GM23338 (cell line): ENCODE data around the gene MICAL3. TPM values are rescaled to one million over a fixed set of nuclear protein-coding genes. Genes with fewer than 3 reads are reported as not detected.

ENCODE experiments used
- ATAC-seq: fragments of 200-7000 bp; cut with Tn5 transposase; 3 replicates; pipeline ENCODE4 v1.9.1; 2020
- DNase-seq: peaks from one replicate; pipeline ENCODE4 v3.0.0-alpha.2; 2015; ENCODE audit warnings: low spot score
- H2AFZ ChIP-seq: fragments of 200-600 bp; sonication (generic); 2 replicates; pipeline ENCODE4 v1.8.0; 2016; ENCODE audit warnings: antibody characterized with exemption, mild to moderate bottlenecking, moderate library complexity
- H3F3A ChIP-seq: fragments of 200-600 bp; sonication (generic); replicated peaks from 2 replicates; pipeline ENCODE4 v1.8.0; 2017; ENCODE audit warnings: antibody characterized with exemption, mixed run types, low read depth
- H3K27ac ChIP-seq: fragments of 200-600 bp; sonication (generic); 2 replicates; pipeline ENCODE4 v1.6.1; 2016; ENCODE audit warnings: low read depth
- H3K27me3 ChIP-seq: fragments of 200-600 bp; sonication (generic); 2 replicates; pipeline ENCODE4 v1.8.0; 2016; ENCODE audit warnings: mild to moderate bottlenecking, mixed run types, moderate library complexity; ENCODE audit not compliant: insufficient read depth
- H3K36me3 ChIP-seq: fragments of 200-600 bp; sonication (generic); 2 replicates; pipeline ENCODE4 v1.8.0; 2016; ENCODE audit warnings: mild to moderate bottlenecking; ENCODE audit not compliant: insufficient read depth
- H3K4me1 ChIP-seq: fragments of 200-600 bp; sonication (generic); 2 replicates; pipeline ENCODE4 v1.8.0; 2016; ENCODE audit warnings: mild to moderate bottlenecking, moderate library complexity; ENCODE audit not compliant: insufficient read depth
- H3K4me2 ChIP-seq: fragments of 200-600 bp; sonication (generic); 2 replicates; pipeline ENCODE4 v1.7.1; 2017; ENCODE audit warnings: mixed run types
- H3K4me3 ChIP-seq: fragments of 200-600 bp; sonication (generic); 2 replicates; pipeline ENCODE4 v1.6.1; 2016; ENCODE audit warnings: mixed run types
- H3K79me2 ChIP-seq: fragments of 200-600 bp; sonication (generic); replicated peaks from 2 replicates; pipeline ENCODE4 v1.8.0; 2017; ENCODE audit warnings: mild to moderate bottlenecking; ENCODE audit not compliant: insufficient read depth
- H3K9me2 ChIP-seq: fragments of 200-600 bp; sonication (generic); 2 replicates; pipeline ENCODE4 v1.8.0; 2017; ENCODE audit not compliant: insufficient read depth
- H4K20me1 ChIP-seq: fragments of 200-600 bp; sonication (generic); replicated peaks from 2 replicates; pipeline ENCODE4 v1.8.0; 2017; ENCODE audit warnings: mild to moderate bottlenecking; ENCODE audit not compliant: insufficient read depth
- H3K27ac Mint-ChIP-seq: 2 replicates; pipeline ENCODE4 v1.8.0; 2020; ENCODE audit warnings: inconsistent platforms, mild to moderate bottlenecking, moderate library complexity, mixed read lengths
- H3K27me3 Mint-ChIP-seq: 3 replicates; pipeline ENCODE4 v1.8.0; 2022; ENCODE audit warnings: low read depth, mild to moderate bottlenecking, moderate library complexity, mixed read lengths, inconsistent platforms; ENCODE audit not compliant: insufficient read depth, poor library complexity
- H3K36me3 Mint-ChIP-seq: 3 replicates; pipeline ENCODE4 v1.8.0; 2021; ENCODE audit warnings: low read depth, mild to moderate bottlenecking, inconsistent platforms, moderate library complexity, mixed read lengths
- H3K4me1 Mint-ChIP-seq: 3 replicates; pipeline ENCODE4 v1.8.0; 2020; ENCODE audit warnings: mild to moderate bottlenecking, inconsistent platforms, mixed read lengths
- H3K4me3 Mint-ChIP-seq: 3 replicates; pipeline ENCODE4 v1.8.0; 2021; ENCODE audit warnings: moderate library complexity, mild to moderate bottlenecking, inconsistent platforms, mixed read lengths
- H3K9me3 Mint-ChIP-seq: 3 replicates; pipeline ENCODE4 v1.8.0; 2020; ENCODE audit warnings: moderate library complexity, mild to moderate bottlenecking, inconsistent platforms, mixed read lengths
- CREB1 ChIP-seq: fragments of 250-450 bp; sonication (Bioruptor Pico); IDR thresholded peaks from 2 replicates; pipeline ENCODE4 v1.5.0; 2020; ENCODE audit warnings: low read depth, mild to moderate bottlenecking, moderate library complexity
- CTCF ChIP-seq, 2 experiments: fragments of 200-600 bp in 1 of 2; sonication (generic) in 1 of 2; conservative IDR thresholded peaks; 2 replicates each; pipeline versions ENCODE4 v1.5.1 to v1.6.1; 2016 to 2017; ENCODE audit warnings: antibody characterized with exemption in 2 of 2, low read depth in 2 of 2, mild to moderate bottlenecking in 2 of 2, moderate library complexity in 1 of 2
- ETS1 ChIP-seq: IDR thresholded peaks from 2 replicates; pipeline ENCODE4 v1.6.1; 2016; ENCODE audit warnings: antibody characterized with exemption
- EZH2 ChIP-seq: fragments of 200-600 bp; sonication (generic); IDR thresholded peaks from one replicate; pipeline ENCODE4 v1.8.0; 2017; ENCODE audit warnings: antibody characterized with exemption, mild to moderate bottlenecking, low read depth; ENCODE audit not compliant: unreplicated experiment
- EZH2phosphoT487 ChIP-seq: fragments of 200-600 bp; sonication (generic); IDR thresholded peaks from one replicate; pipeline ENCODE4 v1.8.1; 2018; ENCODE audit warnings: antibody characterized with exemption; ENCODE audit not compliant: unreplicated experiment
- JUNB ChIP-seq: IDR thresholded peaks from one replicate; pipeline ENCODE4 v1.6.1; 2016; ENCODE audit warnings: antibody characterized with exemption; ENCODE audit not compliant: unreplicated experiment
- NANOG ChIP-seq: IDR thresholded peaks from 2 replicates; pipeline ENCODE4 v1.6.1; 2016; ENCODE audit warnings: antibody characterized with exemption, borderline replicate concordance
- POLR2AphosphoS5 ChIP-seq: IDR thresholded peaks from 2 replicates; pipeline ENCODE4 v1.6.1; 2016; ENCODE audit warnings: antibody characterized with exemption, low read depth
- REST ChIP-seq: IDR thresholded peaks from one replicate; pipeline ENCODE4 v1.6.1; 2018; ENCODE audit warnings: antibody characterized with exemption; ENCODE audit not compliant: unreplicated experiment
- STAT1 ChIP-seq: IDR thresholded peaks from one replicate; pipeline ENCODE4 v1.6.1; 2016; ENCODE audit warnings: antibody characterized with exemption; ENCODE audit not compliant: unreplicated experiment
- ZNF114 ChIP-seq: fragments of 250-450 bp; sonication (Bioruptor Pico); IDR thresholded peaks from 2 replicates; pipeline ENCODE4 v1.5.0; 2020; ENCODE audit warnings: mild to moderate bottlenecking, moderate library complexity
- ZNF331 ChIP-seq: fragments of 250-450 bp; sonication (Bioruptor Pico); IDR thresholded peaks from 2 replicates; pipeline ENCODE4 v1.5.0; 2020; ENCODE audit warnings: low read depth, mild to moderate bottlenecking, moderate library complexity
- polyA plus RNA-seq: library from polyadenylated mRNA; unstranded; fragments of >200 nt; fragmentation: Nextera tagmentation; extraction: Ambion mirVana; gene quantifications from 2 replicates; pipeline ENCODE4 v1.2.1, GENCODE V29; 2016
- total RNA-seq: library from RNA; depleted of rRNA; stranded (reverse); fragments of >200 nt; shearing (Covaris generic); gene quantifications from 2 replicates; pipeline ENCODE4 v1.2.3, GENCODE V29; 2014

The MICAL3 gene
- total and polyA plus RNA-seq, 2 experiments from 2014 or later: 10.1 to 33.9 TPM

GRCh38 chr22:18063306-18063705, 38.9 kb upstream of the MICAL3 start:
- peaks cover 8% of the 10 kb centered on the region for H3K27me3 Mint-ChIP-seq
- no peak overlapping the region for H3K4me3 Mint-ChIP-seq
- DNase-seq (no peak), ATAC-seq (no peak)
- TF ChIP-seq EZH2: no peak
- Histone ChIP-seq H3K4me3 (no peak overlapping the region), H3F3A (no peaks in the 10 kb centered on the region), H4K20me1 (no peaks in the 10 kb centered on the region), H3K4me2 (no peak overlapping the region), H3K4me1 (no peaks in the 10 kb centered on the region), H2AFZ (no peak overlapping the region; the same call in 1 of the 2 replicates), H3K79me2 (no peaks in the 10 kb centered on the region), H3K36me3 (no peaks in the 10 kb centered on the region), H3K27ac (no peak overlapping the region), H3K27me3 (no peaks in the 10 kb centered on the region), H3K9me2 (no peaks in the 10 kb centered on the region)
- H3K27ac Mint-ChIP-seq: no peak overlapping the region
- H3K9me3 Mint-ChIP-seq: no peaks in the 10 kb centered on the region
- no peaks in the 10 kb centered on the region for H3K36me3 Mint-ChIP-seq
- H3K4me1 Mint-ChIP-seq: peaks cover 5% of the 10 kb centered on the region; the same call in 1 of the 3 replicates

GRCh38 chr22:18062421-18062820, 38.1 kb upstream of the MICAL3 start:
- H3K27ac ChIP-seq: no peak overlapping the region
- H3K9me2 ChIP-seq: no peaks in the 10 kb centered on the region
- H3K36me3 ChIP-seq: no peaks in the 10 kb centered on the region
- DNase-seq (no peak), ATAC-seq (no peak)
- H3K4me1 Mint-ChIP-seq: peaks cover 5% of the 10 kb centered on the region; the same call in 1 of the 3 replicates
- no peak overlapping the region for H3K4me2 ChIP-seq
- no peaks in the 10 kb centered on the region for H3K9me3 Mint-ChIP-seq
- no peak overlapping the region for H3K27ac Mint-ChIP-seq
- no peak overlapping the region for H3K4me3 Mint-ChIP-seq
- H4K20me1 ChIP-seq: no peaks in the 10 kb centered on the region
- H3K4me1 ChIP-seq: no peaks in the 10 kb centered on the region
- H3K4me3 ChIP-seq: no peak overlapping the region
- H3K36me3 Mint-ChIP-seq: no peaks in the 10 kb centered on the region
- H3K27me3 ChIP-seq: no peaks in the 10 kb centered on the region
- peaks cover 7% of the 10 kb centered on the region for H3K27me3 Mint-ChIP-seq
- H3F3A ChIP-seq: no peaks in the 10 kb centered on the region
- no peaks in the 10 kb centered on the region for H3K79me2 ChIP-seq
- no peak overlapping the region for H2AFZ ChIP-seq
- TF ChIP-seq ZNF114 (CRISPR knock-in tag) (no peak), POLR2AphosphoS5 (no peak), STAT1 (no peak), ZNF331 (CRISPR knock-in tag) (no peak), CTCF (conservative IDR thresholded peaks at IDR 0.05; ENCODE audit: low read depth in 2 of 2) (no peak), JUNB (no peak), REST (no peak), ETS1 (no peak), CREB1 (CRISPR knock-in tag) (no peak), EZH2 (no peak), EZH2phosphoT487 (no peak), NANOG (no peak)
